A673 (cell line): ENCODE results near the gene KANSL1.
"Not testable (repeated sequence)": the region's sequence is repeated elsewhere in the genome, so short reads cannot be mapped to it uniquely, and the experiment has no call there.

Experiments used
- CTCF ChIP-seq: fragments of 300-800, 200-600 bp; sonication (generic); conservative IDR thresholded peaks from 2 replicates; pipeline ENCODE4 v1.5.1; 2017; ENCODE audit warnings: low read depth, mild to moderate bottlenecking, antibody characterized with exemption, low read length, moderate library complexity, mixed read lengths
- EZH2 ChIP-seq: fragments of 200-600 bp; sonication (generic); IDR thresholded peaks from 2 replicates; pipeline ENCODE4 v1.6.1; 2017; ENCODE audit warnings: borderline replicate concordance, low read depth, mild to moderate bottlenecking, mixed read lengths, antibody characterized with exemption, low read length; ENCODE audit not compliant: poor library complexity, severe bottlenecking

DNA sequence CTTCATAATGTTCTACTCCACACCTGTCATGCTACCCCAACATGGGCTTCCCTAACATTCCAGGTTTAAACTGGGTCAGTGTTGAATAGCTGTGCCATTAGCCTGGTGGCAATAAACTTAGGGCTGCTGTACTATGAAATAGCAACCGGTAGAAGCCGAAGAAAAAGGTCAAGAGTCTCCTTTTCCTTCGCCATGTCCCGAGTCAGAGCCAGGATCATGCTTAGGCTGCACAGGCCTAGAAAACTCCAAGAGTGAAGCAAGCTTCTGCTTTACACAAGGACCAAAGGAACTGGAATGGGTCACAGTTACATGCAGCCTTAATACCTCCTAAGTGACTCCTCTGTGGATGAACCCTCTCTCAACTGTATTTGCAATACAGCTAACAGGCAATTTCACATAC, 105.4 kb downstream of the KANSL1 start:
- not testable (repeated sequence) for TF ChIP-seq CTCF, EZH2
